NCI-H748 (cell line): Measurements from ENCODE around the gene HSPA4L.
A peak's percentile ranks its signal among the peaks of the same experiment; 100 is the strongest.

Source experiments
- DNase-seq: peaks from one replicate; lab custom pipeline; 2025; ENCODE audit not compliant: unreplicated experiment; lab: John Stamatoyannopoulos, UW

Gene HSPA4L

DNA sequence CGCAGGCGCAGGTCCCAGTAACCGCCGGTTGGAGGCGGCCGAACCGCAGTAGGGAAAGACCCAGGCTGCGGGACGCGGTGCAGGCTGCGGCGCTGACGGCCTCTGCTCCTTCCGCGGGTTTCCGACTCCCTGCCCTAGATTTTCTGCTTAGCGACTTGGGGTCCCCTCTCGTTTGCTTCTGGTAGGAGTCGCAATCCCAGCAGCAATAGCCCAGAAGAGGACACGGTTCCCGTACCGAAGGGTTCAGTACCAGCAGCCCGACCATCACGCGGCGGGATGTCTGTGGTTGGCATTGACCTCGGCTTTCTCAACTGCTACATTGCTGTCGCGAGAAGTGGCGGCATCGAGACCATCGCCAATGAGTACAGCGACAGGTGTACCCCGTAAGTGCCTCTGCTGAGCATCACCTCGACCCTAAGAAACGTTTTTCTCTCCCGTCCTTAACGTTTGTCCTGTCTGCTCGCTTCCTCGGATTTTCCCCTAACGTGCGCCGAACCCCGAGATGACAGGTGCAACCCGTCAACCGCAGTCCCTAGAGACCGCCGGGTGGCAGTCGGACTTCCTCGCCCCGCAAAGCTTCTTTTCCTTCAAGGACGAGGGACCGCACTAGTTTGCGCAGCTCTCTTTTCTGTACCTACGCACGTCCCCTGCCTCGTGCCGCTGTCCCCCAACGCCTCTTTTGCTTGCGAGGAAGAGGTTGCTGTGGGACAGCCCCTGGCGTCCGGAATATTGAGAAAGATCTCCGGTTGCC, at the start of gene HSPA4L:
HSPA4L (plus strand) TSS at position 48 of the 751 bp plus-strand sequence; CDS start at position 277, 229 bp downstream.
- DNase-seq: peak; percentile 55

- DNase-seq: peak; percentile 51
Measured at GRCh38 chr4:127732623-127733328, 49.3 kb upstream of the HSPA4L start.

- no peak for DNase-seq
Measured at GRCh38 chr4:127734976-127735375, 47.1 kb upstream of the HSPA4L start.

DNA sequence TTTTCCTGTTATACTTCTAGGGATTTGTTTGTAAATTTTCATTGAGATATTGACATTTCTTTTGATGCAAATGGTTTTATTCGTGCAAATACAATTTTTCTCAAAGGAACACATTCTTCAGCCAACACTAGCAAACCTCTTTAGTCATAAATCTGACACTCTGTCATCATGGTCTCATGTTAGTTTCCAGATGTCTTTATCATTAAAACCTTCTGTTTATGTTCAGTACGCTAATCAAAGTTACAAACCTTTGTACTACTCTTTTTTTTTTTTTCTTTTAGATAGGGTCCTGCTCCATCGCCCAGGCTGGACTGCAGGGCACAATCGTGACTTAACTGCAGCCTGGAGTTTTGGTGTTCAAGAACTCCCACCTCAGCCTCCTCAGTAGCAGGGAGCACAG, 44.8 kb upstream of the HSPA4L start:
- DNase-seq: no peak

DNA sequence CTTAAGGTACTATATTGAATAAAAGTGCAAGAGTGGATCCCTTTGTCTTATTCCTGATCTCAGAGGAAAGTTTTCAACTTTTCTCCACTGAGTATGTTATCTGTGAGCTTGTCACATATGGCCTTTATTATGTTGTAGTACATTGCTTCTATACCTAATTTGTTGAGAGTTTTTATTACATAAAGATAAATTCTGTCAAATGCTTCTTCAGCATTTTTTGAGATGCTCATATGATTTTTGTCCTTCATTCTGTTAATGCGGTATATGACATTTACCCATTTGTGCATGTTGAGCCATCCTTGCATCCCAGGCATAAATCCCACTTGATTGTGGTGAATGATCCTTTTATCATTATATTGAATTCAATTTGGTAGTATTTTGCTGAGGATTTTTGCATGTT, 40.9 kb upstream of the HSPA4L start:
- DNase-seq: no peak

DNA sequence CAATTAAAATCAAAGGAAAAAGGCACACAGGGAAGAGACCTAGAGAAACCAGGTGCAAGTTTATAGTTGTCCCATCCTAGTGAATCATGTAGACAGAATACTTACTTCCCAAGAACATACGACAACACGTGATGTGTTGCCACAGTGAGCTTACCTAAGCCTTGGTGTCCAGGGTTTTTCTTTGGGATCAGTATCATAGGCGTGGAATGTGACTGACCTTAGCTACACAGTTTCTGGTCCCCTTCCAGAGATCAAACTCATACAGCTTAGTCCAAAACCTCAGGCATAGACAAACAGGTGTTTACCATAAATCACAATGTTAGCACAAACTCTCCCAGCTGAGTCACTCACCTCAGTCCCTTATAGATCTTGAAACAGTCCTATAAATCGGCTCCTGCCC, 34.2 kb upstream of the HSPA4L start:
- DNase-seq: no peak

GRCh38 chr4:127748957-127749356, 33.2 kb upstream of the HSPA4L start:
- no peak for DNase-seq

DNA sequence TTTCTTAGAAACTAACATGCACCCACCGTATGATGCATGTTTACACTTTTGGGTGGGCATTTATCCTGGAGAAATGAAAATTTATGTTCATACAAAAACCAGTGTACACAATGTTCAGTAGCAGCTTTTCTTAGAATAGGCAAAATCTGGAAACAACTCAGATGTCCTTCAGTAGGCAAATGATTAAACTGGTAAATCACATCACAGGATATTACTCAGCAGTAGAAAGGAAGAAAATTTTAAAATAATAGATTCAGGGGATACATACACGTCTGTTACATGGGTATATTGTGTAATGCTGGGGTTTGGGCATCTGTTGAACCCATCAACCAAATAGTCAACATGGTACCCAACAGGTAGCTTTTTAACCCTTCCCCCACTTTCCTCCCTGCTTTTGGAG, 25.2 kb upstream of the HSPA4L start:
- DNase-seq: no peak

GRCh38 chr4:127759228-127759820, 22.8 kb upstream of the HSPA4L start:
- DNase-seq: no peak

DNA sequence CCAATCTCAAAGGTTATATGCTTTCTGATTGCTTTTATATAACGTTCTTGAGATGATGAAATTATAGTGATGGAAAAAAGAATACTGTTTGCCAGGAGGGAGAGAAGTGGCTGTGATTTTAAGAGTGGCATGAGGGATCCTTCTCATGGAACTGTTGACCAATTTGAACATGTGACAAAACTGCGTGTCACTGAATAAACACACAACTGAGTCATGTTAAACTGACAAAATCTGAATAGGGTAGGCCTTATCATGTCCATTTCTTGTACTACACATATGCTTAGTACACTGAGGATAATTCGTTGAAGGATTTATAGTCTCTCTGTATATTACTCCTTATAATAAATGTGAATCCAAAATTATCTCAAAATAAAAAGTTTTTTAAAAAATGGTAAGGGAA, 22.2 kb upstream of the HSPA4L start:
- no peak for DNase-seq

DNA sequence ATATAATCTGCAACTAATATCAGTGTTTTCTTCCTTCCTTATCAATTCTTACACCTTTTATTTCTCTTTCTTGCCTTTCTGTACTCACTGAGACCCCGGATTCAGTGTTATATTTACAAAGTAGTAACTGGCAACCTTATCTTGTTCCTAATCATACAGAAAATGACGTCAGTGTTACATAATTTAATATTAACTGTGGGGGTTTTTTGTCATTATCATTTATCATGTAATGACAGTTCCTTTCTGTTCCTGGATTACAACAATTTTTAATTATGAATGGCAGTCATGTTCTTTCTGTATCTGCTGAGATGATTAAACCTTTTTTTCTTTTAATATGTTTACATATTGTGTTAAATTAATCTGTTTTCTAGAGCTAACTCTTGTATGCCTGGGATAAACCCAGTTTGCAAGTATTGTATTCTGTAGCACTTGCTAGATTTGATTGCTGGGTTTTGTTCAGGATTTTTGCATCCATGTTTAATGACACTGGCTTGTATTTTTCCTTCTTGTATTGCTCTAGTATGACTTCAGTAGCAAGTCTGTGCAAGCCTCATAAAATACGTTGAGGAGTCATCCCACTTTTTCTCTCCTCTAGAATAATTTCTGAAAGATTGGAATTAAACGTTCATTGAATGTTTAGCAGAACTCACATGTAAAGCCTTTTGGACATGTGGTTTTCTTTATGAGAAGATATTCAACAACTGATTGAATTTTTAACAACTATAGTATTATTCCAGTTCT, 10.4 kb upstream of the HSPA4L start:
- DNase-seq: no peak

- DNase-seq: no peak
Measured at GRCh38 chr4:127772769-127773671, 9.1 kb upstream of the HSPA4L start.

GRCh38 chr4:127775843-127776242, 6.3 kb upstream of the HSPA4L start:
- no peak for DNase-seq

DNA sequence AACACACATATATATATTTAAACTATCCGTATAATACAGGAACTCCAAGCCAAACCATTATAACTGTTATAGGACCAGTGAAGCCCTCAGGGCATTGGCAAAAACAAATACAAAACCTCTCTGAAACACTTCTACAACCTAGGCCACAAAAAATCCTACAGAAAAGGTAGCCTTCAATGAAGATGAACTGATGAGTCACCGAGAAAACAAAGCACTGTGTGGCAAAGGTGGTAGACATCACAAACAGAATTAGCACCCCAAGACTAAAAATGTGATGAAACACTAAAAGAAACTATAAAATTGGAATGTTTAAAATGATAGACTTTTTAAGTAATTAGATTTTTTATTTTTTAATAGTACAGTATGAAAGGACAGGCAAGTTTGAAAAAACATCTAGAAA, 5.5 kb upstream of the HSPA4L start:
- DNase-seq: no peak

GRCh38 chr4:127777487-127777886, 4.6 kb upstream of the HSPA4L start:
- DNase-seq: no peak

DNA sequence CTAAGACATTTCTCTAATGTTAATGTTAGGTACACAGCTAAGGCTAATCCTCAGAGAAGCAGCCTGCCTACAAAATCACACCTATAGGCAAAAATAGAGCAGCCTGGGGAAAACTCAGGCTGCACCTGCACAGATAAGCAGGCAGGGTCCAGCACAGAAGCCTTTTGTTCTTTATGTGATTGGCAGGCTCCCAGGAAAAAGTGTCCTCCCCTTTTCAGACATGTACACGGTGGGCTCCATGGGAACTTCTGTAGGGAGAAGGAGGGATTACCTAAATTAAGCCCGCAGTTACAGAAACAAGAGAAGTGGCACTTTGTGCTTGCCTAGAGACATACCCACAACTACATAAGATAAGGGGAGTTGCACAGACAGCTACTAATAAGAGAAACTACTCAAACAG, 4.0 kb upstream of the HSPA4L start:
- DNase-seq: peak; percentile 41

GRCh38 chr4:127780598-127780997, 1.5 kb upstream of the HSPA4L start:
- DNase-seq: no peak

- peak; percentile 43 for DNase-seq
Measured at GRCh38 chr4:127781300-127782024, 660 bp upstream of the HSPA4L start.

GRCh38 chr4:127782025-127782274, 172 bp upstream of the HSPA4L start:
- peak; percentile 80 for DNase-seq
